CD14-positive monocyte (primary cell): Measurements from ENCODE around the gene ACACA. TPM values are rescaled to one million over a fixed set of nuclear protein-coding genes. Genes with fewer than 3 reads are reported as not detected.

Source experiments
- DNase-seq, 3 donors: peaks; one replicate each; pipeline ENCODE4 v3.0.0-alpha.2; 2011 to 2022
- H2AFZ ChIP-seq: 2 replicates; pipeline ENCODE4 v1.6.0; 2012; ENCODE audit warnings: mild to moderate bottlenecking, low read depth, low read length, inconsistent platforms; ENCODE audit not compliant: insufficient read depth, poor library complexity, severe bottlenecking
- H3K27ac ChIP-seq, 2 donors: 1 replicate in 1 of 2; 2 replicates in 1 of 2; pipeline ENCODE4 v1.5.1; 2012 to 2013; ENCODE audit warnings: low read length in 2 of 2, control low read depth in 1 of 2, inconsistent platforms in 1 of 2, low read depth in 1 of 2, mild to moderate bottlenecking in 1 of 2
- H3K27me3 ChIP-seq, 2 donors: one replicate each; pipeline versions ENCODE4 v1.6.0 to v1.6.1; 2011 to 2013; ENCODE audit warnings: low read length in 2 of 2; ENCODE audit not compliant: control insufficient read depth in 2 of 2, insufficient read depth in 2 of 2
- H3K36me3 ChIP-seq, 2 donors: replicated peaks in 1 of 2; 1 replicate in 1 of 2; 2 replicates in 1 of 2; pipeline versions ENCODE4 v1.5.1 to v1.6.1; 2012 to 2013; ENCODE audit warnings: low read length in 2 of 2, control low read depth in 1 of 2, inconsistent platforms in 1 of 2, mild to moderate bottlenecking in 1 of 2; ENCODE audit not compliant: insufficient read depth in 2 of 2, control insufficient read depth in 1 of 2
- H3K4me1 ChIP-seq, 2 donors: 1 replicate in 1 of 2; 2 replicates in 1 of 2; pipeline versions ENCODE4 v1.5.1 to v1.6.1; 2012 to 2013; ENCODE audit warnings: low read length in 2 of 2, control low read depth in 1 of 2, inconsistent platforms in 1 of 2, mild to moderate bottlenecking in 1 of 2, moderate library complexity in 1 of 2; ENCODE audit not compliant: insufficient read depth in 2 of 2, control insufficient read depth in 1 of 2
- H3K4me2 ChIP-seq: replicated peaks from 2 replicates; pipeline ENCODE3; 2012; ENCODE audit warnings: low read length, moderate library complexity, mild to moderate bottlenecking; ENCODE audit not compliant: poor library complexity, severe bottlenecking; ENCODE audit errors: extremely low read depth
- H3K4me3 ChIP-seq, 3 experiments: fragments of 200-600 bp in 1 of 3; sonication (generic) in 1 of 3; replicated peaks in 1 of 3; 1 replicate in 2 of 3; 2 replicates in 1 of 3; pipeline ENCODE4 v1.5.1; 2011 to 2013; ENCODE audit warnings: low read length in 3 of 3, mild to moderate bottlenecking in 3 of 3, control low read depth in 2 of 3, low read depth in 2 of 3, inconsistent platforms in 1 of 3, moderate library complexity in 1 of 3
- H3K79me2 ChIP-seq: 2 replicates; pipeline ENCODE4 v1.6.0; 2012; ENCODE audit warnings: mild to moderate bottlenecking, control low read depth, inconsistent platforms, low read length, moderate library complexity; ENCODE audit not compliant: insufficient read depth
- H3K9ac ChIP-seq: 2 replicates; pipeline ENCODE4 v1.6.0; 2017; ENCODE audit warnings: low read length, mild to moderate bottlenecking; ENCODE audit not compliant: insufficient read depth, poor library complexity, severe bottlenecking
- H3K9me3 ChIP-seq, 2 donors: replicated peaks in 1 of 2; 1 replicate in 1 of 2; 2 replicates in 1 of 2; pipeline versions ENCODE4 v1.5.1 to v1.6.1; 2012 to 2013; ENCODE audit warnings: low read length in 2 of 2, control low read depth in 1 of 2; ENCODE audit not compliant: control insufficient read depth in 1 of 2, insufficient read depth in 1 of 2
- H4K20me1 ChIP-seq: 2 replicates; pipeline ENCODE4 v1.6.0; 2012; ENCODE audit warnings: mild to moderate bottlenecking, low read length, control low read depth, moderate library complexity; ENCODE audit not compliant: insufficient read depth
- H3K27ac Mint-ChIP-seq, 7 donors: one replicate each; pipeline ENCODE4 v1.8.0; 2020; ENCODE audit warnings: mild to moderate bottlenecking in 7 of 7, mixed read lengths in 7 of 7, moderate library complexity in 6 of 7, inconsistent platforms in 2 of 7
- H3K27me3 Mint-ChIP-seq, 3 donors: one replicate each; pipeline ENCODE4 v1.8.0; 2021 to 2022; ENCODE audit warnings: low read depth in 3 of 3, mild to moderate bottlenecking in 3 of 3, mixed read lengths in 3 of 3, moderate library complexity in 3 of 3, inconsistent platforms in 1 of 3
- H3K36me3 Mint-ChIP-seq, 2 donors: one replicate each; pipeline ENCODE4 v1.8.0; 2020; ENCODE audit warnings: mixed read lengths in 2 of 2, inconsistent platforms in 1 of 2, mild to moderate bottlenecking in 1 of 2
- H3K4me1 Mint-ChIP-seq: one replicate; pipeline ENCODE4 v1.8.0; 2020; ENCODE audit warnings: mild to moderate bottlenecking, mixed read lengths
- H3K4me3 Mint-ChIP-seq, 2 donors: one replicate each; pipeline ENCODE4 v1.8.0; 2020; ENCODE audit warnings: mild to moderate bottlenecking in 2 of 2, mixed read lengths in 2 of 2, moderate library complexity in 1 of 2
- H3K9me3 Mint-ChIP-seq, 7 donors: one replicate each; pipeline ENCODE4 v1.8.0; 2020 to 2022; ENCODE audit warnings: mixed read lengths in 7 of 7, mild to moderate bottlenecking in 6 of 7, moderate library complexity in 6 of 7, inconsistent platforms in 2 of 7
- WGBS: methylation state at CpG from one replicate; pipeline ENCODE4 v1.1.5; 2013; ENCODE audit warnings: missing lambda C conversion rate; ENCODE audit not compliant: insufficient coverage; 5-methylcytosine and 5-hydroxymethylcytosine counted together
- intact Hi-C, 2 donors: fragments of 100-400 bp; cut with micrococcal nuclease; formaldehyde crosslinking; loops; one replicate each; pipeline versions ENCODE4 v1.15.0 to v1.15.1; 2023
- polyA plus RNA-seq, 3 donors: library from polyadenylated mRNA; depleted of rRNA in 1 of 3; unstranded in 2 of 3; stranded (reverse) in 1 of 3; fragments of 300-500 nt in 2 of 3; fragments of >200 nt in 1 of 3; fragmentation: Illumina TruSeq in 2 of 3; gene quantifications; 1 replicate in 2 of 3; 2 replicates in 1 of 3; pipeline ENCODE4 v1.2.3, GENCODE V29; 2012 to 2021
- TF ChIP-seq, protein P1 (sequence below): fragments of 200-600 bp; IDR thresholded peaks from one replicate; pipeline ENCODE4 v1.8.0; 2022; ENCODE audit warnings: antibody characterized with exemption, mild to moderate bottlenecking

ACACA gene
- polyA plus RNA-seq, 3 donors, result 3.5 to 4.6 (median 3.8) TPM

DNA sequence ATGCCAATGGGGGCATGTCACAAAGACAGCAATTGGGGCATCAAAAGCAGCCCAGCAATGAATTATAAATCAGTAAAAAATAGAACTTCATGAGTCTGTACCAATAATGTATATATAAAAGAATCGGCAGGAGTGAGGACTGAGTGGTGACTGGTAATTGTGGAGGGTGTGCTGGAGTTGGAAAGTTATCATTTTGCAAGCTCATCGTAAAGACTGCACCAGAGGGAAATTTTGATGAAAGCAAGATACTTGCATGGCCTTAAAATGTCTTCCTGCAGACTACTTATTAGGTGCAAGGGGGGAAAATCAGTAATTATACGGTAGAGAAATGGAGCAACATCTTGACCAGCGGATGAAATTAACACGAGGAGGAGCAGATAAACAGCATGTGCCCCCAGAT, 319.0 kb downstream of the ACACA start:
- Mint-ChIP-seq H3K27ac (no peak overlapping the region), H3K4me1 (peaks cover 23% of the 10 kb centered on the region), H3K9me3 (no peaks in the 10 kb centered on the region), H3K36me3 (peaks cover 26 to 32% of the 10 kb centered on the region in 2 donors), H3K27me3 (peaks cover 0 to 2% (median 0%) of the 10 kb centered on the region in 3 donors), H3K4me3 (no peak overlapping the region)
- Histone ChIP-seq H3K4me3 (no peak overlapping the region), H3K79me2 (no peaks in the 10 kb centered on the region), H3K27me3 (no peaks in the 10 kb centered on the region), H3K9ac (no peak overlapping the region), H3K4me2 (no peak overlapping the region), H3K27ac (no peak overlapping the region), H3K9me3 (no peaks in the 10 kb centered on the region), H3K4me1 (peaks cover 18 to 21% of the 10 kb centered on the region in 2 donors), H4K20me1 (no peaks in the 10 kb centered on the region), H2AFZ (no peak overlapping the region), H3K36me3 (peaks cover 5 to 22% of the 10 kb centered on the region in 2 donors)
- DNase-seq, result no peak
- intact Hi-C loops, result no loop called here
- 95% methylated on average over 5 of the region's 5 CpGs for WGBS
- TF ChIP-seq, protein P1, sequence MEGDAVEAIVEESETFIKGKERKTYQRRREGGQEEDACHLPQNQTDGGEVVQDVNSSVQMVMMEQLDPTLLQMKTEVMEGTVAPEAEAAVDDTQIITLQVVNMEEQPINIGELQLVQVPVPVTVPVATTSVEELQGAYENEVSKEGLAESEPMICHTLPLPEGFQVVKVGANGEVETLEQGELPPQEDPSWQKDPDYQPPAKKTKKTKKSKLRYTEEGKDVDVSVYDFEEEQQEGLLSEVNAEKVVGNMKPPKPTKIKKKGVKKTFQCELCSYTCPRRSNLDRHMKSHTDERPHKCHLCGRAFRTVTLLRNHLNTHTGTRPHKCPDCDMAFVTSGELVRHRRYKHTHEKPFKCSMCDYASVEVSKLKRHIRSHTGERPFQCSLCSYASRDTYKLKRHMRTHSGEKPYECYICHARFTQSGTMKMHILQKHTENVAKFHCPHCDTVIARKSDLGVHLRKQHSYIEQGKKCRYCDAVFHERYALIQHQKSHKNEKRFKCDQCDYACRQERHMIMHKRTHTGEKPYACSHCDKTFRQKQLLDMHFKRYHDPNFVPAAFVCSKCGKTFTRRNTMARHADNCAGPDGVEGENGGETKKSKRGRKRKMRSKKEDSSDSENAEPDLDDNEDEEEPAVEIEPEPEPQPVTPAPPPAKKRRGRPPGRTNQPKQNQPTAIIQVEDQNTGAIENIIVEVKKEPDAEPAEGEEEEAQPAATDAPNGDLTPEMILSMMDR, result no peak

DNA sequence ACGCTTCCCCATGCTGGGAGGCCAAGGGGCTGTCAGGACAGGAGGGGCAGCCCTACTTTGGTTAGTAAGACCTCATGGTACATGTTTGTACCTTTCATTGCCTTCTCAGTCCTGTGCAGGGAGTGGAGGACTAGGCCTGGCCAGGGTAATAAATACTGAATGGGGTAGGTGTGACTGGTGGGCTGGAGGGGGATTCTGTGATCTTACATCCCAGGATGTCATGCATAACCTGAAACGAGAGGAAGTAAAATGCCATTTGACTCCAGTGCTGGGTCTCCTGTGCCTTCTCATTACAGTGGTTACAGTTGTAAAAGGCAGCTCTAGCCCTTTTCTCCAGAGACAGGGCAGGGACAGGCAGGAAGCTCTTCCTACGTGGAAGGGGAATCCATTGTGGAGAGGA, 319.7 kb downstream of the ACACA start:
- H3K9me3 Mint-ChIP-seq, result no peaks in the 10 kb centered on the region
- Histone ChIP-seq H3K36me3 (peaks cover 5 to 22% of the 10 kb centered on the region in 2 donors), H3K4me2 (no peak overlapping the region), H3K9ac (no peak overlapping the region), H3K9me3 (no peaks in the 10 kb centered on the region), H3K4me3 (no peak overlapping the region), H3K79me2 (no peaks in the 10 kb centered on the region), H2AFZ (no peak overlapping the region), H3K27me3 (no peaks in the 10 kb centered on the region), H3K27ac (no peak overlapping the region), H3K4me1 (peaks cover 18 to 21% of the 10 kb centered on the region in 2 donors), H4K20me1 (no peaks in the 10 kb centered on the region)
- WGBS, result 100% methylated on average over 2 of the region's 3 CpGs
- peak overlapping the region in 1 of 7 donors; percentile 70 for H3K27ac Mint-ChIP-seq
- TF ChIP-seq, protein P1, result no peak
- intact Hi-C loops, result no loop called here
- H3K4me3 Mint-ChIP-seq, result no peak overlapping the region
- H3K27me3 Mint-ChIP-seq, result peaks cover 0 to 2% (median 0%) of the 10 kb centered on the region in 3 donors
- DNase-seq, result no peak
- peaks cover 26 to 32% of the 10 kb centered on the region in 2 donors for H3K36me3 Mint-ChIP-seq
- peaks cover 23% of the 10 kb centered on the region for H3K4me1 Mint-ChIP-seq
